Breast epithelium (tissue), 3 donors: ENCODE measurements around the gene LRRN2.

Experiments
- POLR2A ChIP-seq: fragments of 450-650 bp; IDR thresholded peaks from one replicate; pipeline ENCODE4 v1.6.1; 2016; ENCODE audit warnings: antibody characterized with exemption, mild to moderate bottlenecking, moderate library complexity
- POLR2AphosphoS5 ChIP-seq, 3 donors: sonication (generic); formaldehyde crosslinking; IDR thresholded peaks; one replicate each; pipeline ENCODE4 v1.6.1; 2017; ENCODE audit warnings: antibody characterized with exemption in 3 of 3
- TF ChIP-seq, protein P1 (sequence below), 3 donors: fragments of 450-650 bp; IDR thresholded peaks; one replicate each; pipeline ENCODE4 v1.5.1; 2016 to 2017; ENCODE audit warnings: antibody characterized with exemption in 3 of 3, mild to moderate bottlenecking in 3 of 3, moderate library complexity in 3 of 3

DNA sequence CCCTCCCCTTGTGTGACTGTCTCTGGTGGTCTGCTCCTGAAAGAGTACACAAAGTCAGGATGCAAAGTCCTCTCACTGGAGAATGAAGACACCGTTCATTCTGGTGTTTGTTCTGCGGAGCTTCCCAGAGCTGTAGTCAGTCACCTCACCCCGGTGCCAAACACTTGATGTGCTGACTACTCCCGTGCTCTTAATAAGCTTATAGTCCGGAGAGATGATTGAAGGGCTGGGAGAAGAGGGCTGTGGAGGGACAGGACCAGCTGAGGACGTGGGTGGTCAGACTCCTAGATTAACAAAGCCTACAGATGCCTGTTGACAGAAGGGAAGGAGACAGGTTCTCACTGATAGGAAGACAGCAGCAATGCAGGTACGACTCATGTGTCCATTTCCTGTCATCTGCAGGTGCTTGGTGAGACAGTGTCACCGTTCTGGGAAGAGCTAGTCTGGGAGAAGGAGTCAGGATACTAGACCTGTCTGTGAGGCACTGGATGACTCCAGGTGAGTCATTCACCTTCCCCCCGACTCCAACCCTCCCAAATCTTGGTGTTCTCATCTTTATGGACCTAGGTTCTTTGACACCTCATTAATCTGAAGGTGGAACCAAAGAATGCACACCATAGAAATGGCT is 40.4 kb upstream of the LRRN2 start:
- TF ChIP-seq POLR2A (no peak), POLR2AphosphoS5 (IDR thresholded peaks at IDR 0.05) (no peak)
- TF ChIP-seq, protein P1, sequence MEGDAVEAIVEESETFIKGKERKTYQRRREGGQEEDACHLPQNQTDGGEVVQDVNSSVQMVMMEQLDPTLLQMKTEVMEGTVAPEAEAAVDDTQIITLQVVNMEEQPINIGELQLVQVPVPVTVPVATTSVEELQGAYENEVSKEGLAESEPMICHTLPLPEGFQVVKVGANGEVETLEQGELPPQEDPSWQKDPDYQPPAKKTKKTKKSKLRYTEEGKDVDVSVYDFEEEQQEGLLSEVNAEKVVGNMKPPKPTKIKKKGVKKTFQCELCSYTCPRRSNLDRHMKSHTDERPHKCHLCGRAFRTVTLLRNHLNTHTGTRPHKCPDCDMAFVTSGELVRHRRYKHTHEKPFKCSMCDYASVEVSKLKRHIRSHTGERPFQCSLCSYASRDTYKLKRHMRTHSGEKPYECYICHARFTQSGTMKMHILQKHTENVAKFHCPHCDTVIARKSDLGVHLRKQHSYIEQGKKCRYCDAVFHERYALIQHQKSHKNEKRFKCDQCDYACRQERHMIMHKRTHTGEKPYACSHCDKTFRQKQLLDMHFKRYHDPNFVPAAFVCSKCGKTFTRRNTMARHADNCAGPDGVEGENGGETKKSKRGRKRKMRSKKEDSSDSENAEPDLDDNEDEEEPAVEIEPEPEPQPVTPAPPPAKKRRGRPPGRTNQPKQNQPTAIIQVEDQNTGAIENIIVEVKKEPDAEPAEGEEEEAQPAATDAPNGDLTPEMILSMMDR (IDR thresholded peaks at IDR 0.05) = no peak
